Colonic mucosa (tissue), 4 donors: Measurements from ENCODE around the gene NLN. TPM values are rescaled to one million over a fixed set of nuclear protein-coding genes. Genes with fewer than 3 reads are reported as not detected.

Experiments
- DNase-seq: peaks from one replicate; pipeline ENCODE4 v3.0.0-alpha.2; 2020
- H3K27ac ChIP-seq: fragments of 200-600 bp; one replicate; pipeline ENCODE4 v1.8.0; 2021
- H3K27me3 ChIP-seq: fragments of 200-600 bp; one replicate; pipeline ENCODE4 v1.8.0; 2021
- H3K36me3 ChIP-seq: fragments of 200-600 bp; one replicate; pipeline ENCODE4 v1.8.0; 2021
- H3K4me1 ChIP-seq: fragments of 200-600 bp; one replicate; pipeline ENCODE4 v1.8.0; 2021; ENCODE audit warnings: mild to moderate bottlenecking
- H3K4me3 ChIP-seq: fragments of 200-600 bp; one replicate; pipeline ENCODE4 v1.8.0; 2021
- H3K9ac ChIP-seq, 2 donors: one replicate each; pipeline ENCODE4 v1.7.0; 2013; ENCODE audit warnings: control low read depth in 2 of 2, low read depth in 2 of 2, low read length in 2 of 2
- H3K9me3 ChIP-seq: fragments of 200-600 bp; one replicate; pipeline ENCODE4 v1.8.0; 2021
- intact Hi-C: fragments of 100-400 bp; cut with DNase I; formaldehyde crosslinking; loops from one replicate; pipeline ENCODE4 v1.14.1; 2022
- total RNA-seq, 2 donors: library from RNA; stranded (reverse); fragmentation: NEBNext Ultra II Directional in 1 of 2; extraction: Animal tissue kit (Norgen Biotek cat#: 25700) in 1 of 2; gene quantifications; one replicate each; pipeline ENCODE4 v1.2.1, GENCODE V29; 2021
- TF ChIP-seq, protein P1 (sequence below): fragments of 200-600 bp; IDR thresholded peaks from one replicate; pipeline ENCODE4 v1.8.0; 2022; ENCODE audit warnings: antibody characterized with exemption, mild to moderate bottlenecking
- donor health status: healthy.
- donor health status: DM: no; HTN: no; CAD: no.
- donor health status: DM: no; HTN: no; CAD: no.

NLN gene
- total RNA-seq, 2 donors from 2014 or later: 13.7 to 24.6 TPM

DNA sequence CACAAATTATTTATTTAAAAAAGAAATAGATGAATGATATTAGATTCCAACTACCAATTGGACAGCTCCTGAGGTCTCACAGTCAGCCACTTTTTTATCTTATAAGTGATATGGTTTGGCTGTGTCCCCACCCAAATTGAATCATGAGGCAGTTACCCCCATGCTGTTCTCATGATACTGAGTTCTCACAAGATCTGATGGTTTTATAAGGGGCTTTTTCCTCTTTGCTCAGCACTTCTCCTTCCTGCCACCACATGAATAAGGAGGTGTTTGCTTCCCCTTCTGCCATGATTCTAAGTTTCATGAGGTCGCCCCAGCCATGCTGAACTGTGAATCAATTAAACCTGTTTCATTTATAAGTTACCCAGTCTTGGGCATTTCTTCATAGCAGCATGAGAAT lies 12.9 kb downstream of the NLN start:
- Histone ChIP-seq H3K27ac (no peak overlapping the region), H3K9ac (no peak overlapping the region), H3K36me3 (no peaks in the 10 kb centered on the region), H3K4me3 (no peak overlapping the region), H3K27me3 (no peaks in the 10 kb centered on the region), H3K9me3 (no peaks in the 10 kb centered on the region), H3K4me1 (no peaks in the 10 kb centered on the region)
- TF ChIP-seq, protein P1, sequence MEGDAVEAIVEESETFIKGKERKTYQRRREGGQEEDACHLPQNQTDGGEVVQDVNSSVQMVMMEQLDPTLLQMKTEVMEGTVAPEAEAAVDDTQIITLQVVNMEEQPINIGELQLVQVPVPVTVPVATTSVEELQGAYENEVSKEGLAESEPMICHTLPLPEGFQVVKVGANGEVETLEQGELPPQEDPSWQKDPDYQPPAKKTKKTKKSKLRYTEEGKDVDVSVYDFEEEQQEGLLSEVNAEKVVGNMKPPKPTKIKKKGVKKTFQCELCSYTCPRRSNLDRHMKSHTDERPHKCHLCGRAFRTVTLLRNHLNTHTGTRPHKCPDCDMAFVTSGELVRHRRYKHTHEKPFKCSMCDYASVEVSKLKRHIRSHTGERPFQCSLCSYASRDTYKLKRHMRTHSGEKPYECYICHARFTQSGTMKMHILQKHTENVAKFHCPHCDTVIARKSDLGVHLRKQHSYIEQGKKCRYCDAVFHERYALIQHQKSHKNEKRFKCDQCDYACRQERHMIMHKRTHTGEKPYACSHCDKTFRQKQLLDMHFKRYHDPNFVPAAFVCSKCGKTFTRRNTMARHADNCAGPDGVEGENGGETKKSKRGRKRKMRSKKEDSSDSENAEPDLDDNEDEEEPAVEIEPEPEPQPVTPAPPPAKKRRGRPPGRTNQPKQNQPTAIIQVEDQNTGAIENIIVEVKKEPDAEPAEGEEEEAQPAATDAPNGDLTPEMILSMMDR: no peak
- intact Hi-C loops: loop anchor here (10.0 kb wide), 1 partner anchor 350 kb away; no protein-coding TSS in a partner anchor
- DNase-seq: no peak

DNA sequence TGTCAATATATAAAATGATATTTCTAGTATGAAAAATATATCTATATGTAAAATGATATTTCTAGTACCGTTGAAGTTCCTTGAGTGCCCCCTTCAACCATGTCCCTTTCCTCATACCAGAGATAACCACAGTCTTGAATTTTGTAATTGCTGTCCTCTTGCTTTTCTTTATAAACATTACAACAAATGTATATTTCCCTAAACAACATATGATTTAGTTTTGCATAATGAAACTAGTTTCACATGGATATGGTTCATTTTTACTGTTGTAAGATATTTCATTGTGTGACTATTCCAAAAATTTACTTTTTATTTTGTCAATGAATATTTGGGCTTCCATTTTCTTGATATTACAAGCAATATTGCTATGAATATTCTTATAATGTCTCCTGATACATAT lies 14.0 kb downstream of the NLN start:
- Histone ChIP-seq H3K4me1 (no peaks in the 10 kb centered on the region), H3K9me3 (no peaks in the 10 kb centered on the region), H3K36me3 (no peaks in the 10 kb centered on the region), H3K4me3 (no peak overlapping the region), H3K9ac (no peak overlapping the region), H3K27ac (no peak overlapping the region), H3K27me3 (no peaks in the 10 kb centered on the region)
- intact Hi-C loops: loop anchor here (10.0 kb wide), 1 partner anchor 349 kb away; no protein-coding TSS in a partner anchor
- TF ChIP-seq, protein P1: no peak
- DNase-seq: no peak

DNA sequence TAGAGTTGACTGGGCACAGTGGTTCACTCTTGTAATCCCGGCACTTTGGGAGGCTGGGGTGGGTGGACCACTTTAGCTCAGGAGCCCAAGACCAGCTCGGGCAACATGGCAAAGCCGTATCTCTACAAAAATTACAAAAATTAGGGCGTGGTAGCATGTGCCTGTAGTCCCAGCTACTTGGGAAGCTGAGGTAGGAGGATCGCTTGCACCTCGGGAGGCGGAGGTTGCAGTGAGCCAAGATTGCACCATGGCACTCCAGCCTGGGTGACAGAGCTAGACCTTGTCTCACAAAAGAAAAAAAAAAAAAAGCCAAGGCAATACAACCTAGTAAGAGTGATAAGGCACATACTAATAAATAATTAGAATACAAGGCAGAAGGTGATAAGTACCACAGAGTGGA lies 15.8 kb downstream of the NLN start:
- Histone ChIP-seq H3K4me1 (no peaks in the 10 kb centered on the region), H3K9me3 (no peaks in the 10 kb centered on the region), H3K4me3 (no peak overlapping the region), H3K36me3 (no peaks in the 10 kb centered on the region), H3K9ac (no peak overlapping the region), H3K27ac (no peak overlapping the region), H3K27me3 (no peaks in the 10 kb centered on the region)
- TF ChIP-seq, protein P1: no peak
- intact Hi-C loops: loop anchor here (10.0 kb wide), 1 partner anchor 347 kb away; no protein-coding TSS in a partner anchor
- no peak for DNase-seq

DNA sequence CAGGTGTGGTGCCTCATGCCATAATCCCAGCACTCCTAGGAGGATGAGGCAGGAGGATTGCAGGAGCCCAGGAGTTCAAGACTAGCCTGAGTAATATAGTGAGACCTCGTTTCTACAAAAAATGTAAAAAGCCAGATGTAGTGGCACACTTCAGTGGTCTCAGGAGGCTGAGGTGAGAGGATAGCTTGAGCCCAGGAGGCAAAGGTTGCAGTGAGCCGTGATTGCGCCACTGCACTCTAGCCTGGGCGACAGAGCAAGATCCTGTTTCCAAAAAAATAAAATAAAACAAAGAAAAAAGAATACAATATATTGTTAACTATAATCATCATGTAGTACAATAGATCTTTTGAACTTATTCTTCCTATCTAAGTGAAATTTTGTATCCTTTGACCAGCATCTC lies 16.3 kb downstream of the NLN start:
- DNase-seq: no peak
- intact Hi-C loops: loop anchor here (10.0 kb wide), 1 partner anchor 346 kb away; no protein-coding TSS in a partner anchor
- no peaks in the 10 kb centered on the region for H3K36me3 ChIP-seq
- no peaks in the 10 kb centered on the region for H3K9me3 ChIP-seq
- H3K4me3 ChIP-seq: no peak overlapping the region
- H3K9ac ChIP-seq: no peak overlapping the region
- no peaks in the 10 kb centered on the region for H3K4me1 ChIP-seq
- TF ChIP-seq, protein P1: no peak
- no peak overlapping the region for H3K27ac ChIP-seq
- no peaks in the 10 kb centered on the region for H3K27me3 ChIP-seq

DNA sequence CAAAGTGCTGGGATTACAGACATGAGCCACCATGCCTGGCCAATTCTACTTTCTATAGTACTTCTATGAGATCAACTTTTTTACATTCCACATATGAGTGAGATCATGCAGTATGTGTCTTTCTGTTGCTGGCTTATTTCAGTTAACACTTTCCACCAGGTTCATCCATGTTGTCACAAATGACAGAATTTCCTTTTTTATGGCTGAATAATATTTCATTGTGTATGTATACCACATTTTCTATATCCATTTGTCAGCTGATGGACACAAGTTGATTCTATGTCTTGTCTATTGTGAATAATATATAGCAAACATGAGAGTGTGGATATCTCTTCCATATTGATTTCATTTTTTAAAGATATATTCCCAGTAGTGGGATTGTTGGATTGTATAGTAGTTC lies 17.2 kb downstream of the NLN start:
- Histone ChIP-seq H3K9ac (no peak overlapping the region), H3K4me1 (no peaks in the 10 kb centered on the region), H3K36me3 (no peaks in the 10 kb centered on the region), H3K27me3 (no peaks in the 10 kb centered on the region), H3K27ac (no peak overlapping the region), H3K9me3 (no peaks in the 10 kb centered on the region), H3K4me3 (no peak overlapping the region)
- TF ChIP-seq, protein P1: no peak
- intact Hi-C loops: loop anchor here (10.0 kb wide), 1 partner anchor 346 kb away; no protein-coding TSS in a partner anchor
- no peak for DNase-seq
